ENCODE measurements around the gene MRPL34. TPM values are rescaled to one million over a fixed set of nuclear protein-coding genes. Genes with fewer than 3 reads are reported as not detected.

The MRPL34 gene
- total RNA-seq, 1 donor from 2014 or later = 136 TPM

GRCh38 chr19:17335575-17335974, 29.9 kb downstream of the MRPL34 start:
- intact Hi-C loops (cut with DNase I) = loop anchor here (5.0 kb wide), 1 partner anchor 33 kb away; the partner anchor contains the start of gene ABHD8
- no peak for DNase-seq (ENCODE audit: low spot score)

GRCh38 chr19:17336872-17337674, 31.4 kb downstream of the MRPL34 start, which contains the start of gene GTPBP3:
Gene GTPBP3 (plus strand): TSS chr19:17337553. CDS start chr19:17337612, 59 bp downstream.
- intact Hi-C loops (cut with DNase I) = loop anchor here (5.0 kb wide), 1 partner anchor 35 kb away; the partner anchor contains the start of gene ABHD8
- DNase-seq (ENCODE audit: low spot score) = peak; percentile 97

GRCh38 chr19:17337675-17338432, 32.2 kb downstream of the MRPL34 start:
- intact Hi-C loops (cut with DNase I) = loop anchor here (5.0 kb wide), 1 partner anchor 36 kb away; the partner anchor contains the start of gene ABHD8
- no peak for DNase-seq (ENCODE audit: low spot score)

GRCh38 chr19:17338433-17339078, 32.9 kb downstream of the MRPL34 start:
- intact Hi-C loops (cut with DNase I) = loop anchor here (5.0 kb wide), 1 partner anchor 36 kb away; the partner anchor contains the start of gene ABHD8
- DNase-seq (ENCODE audit: low spot score) = no peak

GRCh38 chr19:17339088-17339741, 33.5 kb downstream of the MRPL34 start:
- no peak for DNase-seq (ENCODE audit: low spot score)
- intact Hi-C loops (cut with DNase I) = loop anchor here (5.0 kb wide), 1 partner anchor 37 kb away; the partner anchor contains the start of gene ABHD8

GRCh38 chr19:17340302-17340870, 34.7 kb downstream of the MRPL34 start:
- DNase-seq (ENCODE audit: low spot score) = no peak
- intact Hi-C loops (cut with DNase I) = no loop called here

GRCh38 chr19:17340871-17341357, 35.2 kb downstream of the MRPL34 start:
- intact Hi-C loops (cut with DNase I) = no loop called here
- DNase-seq (ENCODE audit: low spot score) = no peak

GRCh38 chr19:17341386-17341785, 35.7 kb downstream of the MRPL34 start:
- intact Hi-C loops (cut with DNase I) = no loop called here

GRCh38 chr19:17341845-17342244, 36.2 kb downstream of the MRPL34 start:
- intact Hi-C loops (cut with DNase I) = no loop called here
- DNase-seq (ENCODE audit: low spot score) = no peak

More at GRCh38 chr19:17341386-17341785, 35.7 kb downstream of the MRPL34 start:
- DNase-seq (ENCODE audit: low spot score) = no peak

GRCh38 chr19:17346109-17346671, 40.5 kb downstream of the MRPL34 start:
- intact Hi-C loops (cut with DNase I) = loop anchor here (1.0 to 5.0 kb wide), 2 partner anchors 40 to 121 kb away; no protein-coding TSS in a partner anchor
- peak; percentile 89 for DNase-seq (ENCODE audit: low spot score)

- DNase-seq (ENCODE audit: low spot score) = no peak
- intact Hi-C loops (cut with DNase I) = loop anchor here (5.0 kb wide), 1 partner anchor 120 kb away; no protein-coding TSS in a partner anchor
These were observed 41.7 kb downstream of the MRPL34 start for GRCh38 chr19:17347361-17347760.

- intact Hi-C loops (cut with DNase I) = loop anchor here (5.0 kb wide), 1 partner anchor 119 kb away; no protein-coding TSS in a partner anchor
These were observed 42.2 kb downstream of the MRPL34 start for GRCh38 chr19:17347877-17348276.

GRCh38 chr19:17348700-17349099, 43.0 kb downstream of the MRPL34 start:
- intact Hi-C loops (cut with DNase I) = loop anchor here (5.0 kb wide), 1 partner anchor 119 kb away; no protein-coding TSS in a partner anchor
- DNase-seq (ENCODE audit: low spot score) = peak; percentile 86

More at GRCh38 chr19:17347877-17348276, 42.2 kb downstream of the MRPL34 start:
- DNase-seq (ENCODE audit: low spot score) = no peak

- intact Hi-C loops (cut with DNase I) = no loop called here
These were observed 46.3 kb downstream of the MRPL34 start for GRCh38 chr19:17351815-17352435.

GRCh38 chr19:17352608-17353280, 47.1 kb downstream of the MRPL34 start:
- no peak for DNase-seq (ENCODE audit: low spot score)
- intact Hi-C loops (cut with DNase I) = no loop called here

More at GRCh38 chr19:17351815-17352435, 46.3 kb downstream of the MRPL34 start:
- no peak for DNase-seq (ENCODE audit: low spot score)

- intact Hi-C loops (cut with DNase I) = no loop called here
These were observed 47.7 kb downstream of the MRPL34 start for GRCh38 chr19:17353386-17353785.

More at GRCh38 chr19:17353386-17353785, 47.7 kb downstream of the MRPL34 start:
- no peak for DNase-seq (ENCODE audit: low spot score)

Data from cardiac septum (tissue), 1 donor.